ENCODE data around the gene MYBPH. TPM values are rescaled to one million over a fixed set of nuclear protein-coding genes. Genes with fewer than 3 reads are reported as not detected.

Gene MYBPH
- polyA plus RNA-seq, 3 donors = 0.08 to 0.34 TPM; not detected in 1

DNA sequence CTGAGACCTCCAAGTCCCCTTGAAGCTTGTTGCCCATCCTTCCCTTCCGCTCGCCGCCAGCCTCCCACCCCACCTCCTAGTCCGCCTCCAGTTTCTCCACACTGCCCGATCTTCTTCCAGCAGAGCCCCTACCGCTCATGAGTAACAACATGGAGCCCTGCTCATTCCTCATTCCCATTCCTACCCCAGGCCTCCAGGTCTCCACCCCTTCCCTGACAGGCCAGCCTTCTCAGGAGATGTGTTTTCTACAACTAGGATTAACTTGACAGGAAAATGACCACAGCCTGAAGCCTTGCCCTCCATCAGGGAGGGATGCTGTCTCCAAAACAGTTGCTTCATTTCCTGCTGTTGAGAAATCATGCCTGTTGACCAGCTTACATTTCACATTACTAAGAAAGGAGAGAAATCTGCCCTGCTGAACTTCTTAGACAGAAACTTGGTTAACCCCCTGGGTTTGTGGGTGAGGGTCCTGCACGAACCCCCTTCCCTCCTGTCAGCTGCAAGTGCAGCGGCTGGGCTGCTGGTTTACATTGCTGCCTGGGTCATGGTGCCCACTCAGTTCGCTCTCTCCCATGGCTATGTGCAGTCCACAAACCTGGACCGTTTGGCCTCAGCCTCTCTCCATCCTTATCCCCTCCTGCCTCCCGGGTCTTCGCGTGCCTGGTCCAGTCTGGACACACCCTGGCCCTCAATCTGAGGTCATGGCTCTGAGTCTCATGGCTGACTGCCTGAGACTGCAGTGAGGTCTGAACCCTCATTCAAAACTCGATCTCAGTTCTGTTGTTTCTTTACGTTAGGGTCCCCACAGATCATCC lies 27.0 kb upstream of the MYBPH start:
- 53 to 70% (median 55%) methylated on average over 15 of the region's 15 CpGs for WGBS, 3 donors

DNA sequence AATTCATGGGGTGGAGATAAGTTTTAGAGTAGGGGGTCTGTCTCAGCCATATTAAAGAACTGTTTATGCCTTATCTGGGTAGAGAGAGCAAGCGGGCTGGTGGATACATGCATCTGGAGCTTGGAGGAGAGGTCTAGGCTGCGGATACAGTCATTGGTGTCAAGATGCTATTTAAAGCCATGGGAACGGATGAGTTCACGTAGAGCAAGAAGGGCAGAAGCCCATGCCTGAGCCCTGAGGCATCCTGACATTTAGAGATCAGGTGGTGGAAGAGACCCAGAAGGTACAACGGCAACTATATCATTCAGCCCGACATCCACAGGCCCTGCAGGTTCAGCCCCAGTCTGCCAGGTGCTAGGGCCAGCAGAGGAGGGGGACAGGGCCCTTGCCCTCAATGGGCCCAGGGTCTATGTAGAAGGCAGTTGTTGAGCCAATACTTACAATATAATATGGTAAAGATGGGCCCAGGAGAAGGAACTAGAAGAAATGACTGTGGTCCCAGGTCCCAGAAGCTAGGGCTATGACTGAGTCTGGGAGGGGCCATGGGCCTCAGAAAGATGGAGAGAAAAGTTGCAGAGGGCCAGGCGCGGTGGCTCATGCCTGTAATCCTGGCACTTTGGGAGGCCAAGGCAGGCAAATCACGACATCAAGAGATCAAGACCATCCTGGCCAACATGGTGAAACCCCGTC lies 26.0 kb upstream of the MYBPH start:
- WGBS, 3 donors = 81 to 95% (median 87%) methylated on average over 10 of the region's 10 CpGs
- H3K27ac ChIP-seq (ENCODE audit: low read depth, low read length) = no peak overlapping the region

More for the DNA sequence above, 27.0 kb upstream of the MYBPH start:
- H3K27ac ChIP-seq (ENCODE audit: low read depth, low read length) = no peak overlapping the region

DNA sequence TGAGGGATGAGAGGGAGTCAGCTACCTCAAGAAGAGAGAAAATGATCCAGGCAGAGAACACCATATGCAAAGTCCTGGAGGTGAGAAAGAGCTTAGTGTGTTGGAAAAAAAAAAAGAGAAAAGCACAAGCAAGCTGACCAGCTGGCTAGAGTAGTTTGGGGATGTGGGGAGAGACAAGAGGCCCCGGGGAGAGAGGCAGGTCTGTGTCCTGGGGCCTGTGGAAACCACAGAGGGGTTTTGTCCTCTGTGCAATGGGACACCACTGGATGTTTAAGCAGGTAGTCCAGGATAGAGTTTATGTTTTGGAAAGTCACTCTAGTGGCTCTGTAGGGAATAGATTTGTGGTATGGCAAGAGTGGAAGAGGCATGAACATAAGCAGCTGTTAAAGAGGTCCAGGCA lies 25.3 kb upstream of the MYBPH start:
- H3K27ac ChIP-seq (ENCODE audit: low read depth, low read length) = peak overlapping the region; percentile 6
- WGBS, 3 donors = 53 to 73% (median 72%) methylated on average over 1 of the region's 1 CpG

DNA sequence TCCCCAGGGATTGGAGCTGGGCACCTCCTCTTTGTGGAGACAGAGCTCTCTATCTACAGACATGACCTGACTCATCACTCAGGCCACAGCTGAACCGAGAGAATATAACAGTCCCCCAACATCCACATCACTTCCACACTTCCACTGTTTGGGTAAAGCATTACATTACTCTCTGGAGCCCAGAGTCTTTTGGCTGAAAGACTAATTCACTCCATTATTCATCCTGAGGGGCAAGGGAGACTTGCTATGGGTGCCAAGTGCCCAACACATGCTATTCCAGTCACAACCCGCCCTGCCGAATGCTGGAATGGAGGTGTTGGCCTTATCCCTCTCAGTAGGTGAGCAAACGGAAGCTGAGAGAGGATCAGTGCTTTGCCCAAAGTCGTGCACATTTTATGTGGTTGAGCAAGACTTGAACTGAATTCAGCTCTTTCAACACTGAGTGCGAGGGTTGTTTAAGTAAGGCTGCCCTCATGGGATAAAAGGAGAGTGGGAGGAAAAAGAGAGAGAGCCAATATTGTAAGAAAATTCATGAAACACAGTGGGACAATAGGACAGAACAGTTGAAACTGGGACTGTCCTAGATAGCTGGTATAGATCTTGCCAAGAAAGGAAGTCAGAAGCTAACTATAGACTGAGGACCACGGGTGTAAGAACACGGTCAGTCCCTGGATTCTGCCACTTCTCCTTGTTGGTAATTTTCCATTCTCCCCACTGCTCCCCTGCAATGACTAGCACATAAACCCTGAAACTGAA lies 24.4 kb upstream of the MYBPH start:
- H3K27ac ChIP-seq (ENCODE audit: low read depth, low read length) = peak overlapping the region; percentile 22
- 26 to 56% (median 28%) methylated on average over 8 of the region's 8 CpGs for WGBS, 3 donors

DNA sequence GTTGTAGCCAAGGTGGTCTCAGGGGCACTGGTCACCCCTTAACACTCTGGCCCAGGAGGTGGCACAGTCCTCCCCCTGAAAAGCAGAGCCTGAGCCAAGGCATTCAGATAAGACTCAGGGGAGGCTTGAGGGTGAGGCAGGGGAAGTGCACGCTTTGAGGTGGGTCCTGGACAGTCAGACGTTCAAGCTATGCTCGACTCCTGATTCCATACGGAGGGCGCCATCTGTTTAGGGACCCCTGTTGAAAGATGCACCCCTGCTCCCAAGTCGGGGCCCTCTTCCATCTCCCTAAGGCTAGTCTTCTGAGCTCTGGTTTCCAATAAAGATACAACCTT lies 23.8 kb upstream of the MYBPH start:
- WGBS, 3 donors = 73 to 83% (median 79%) methylated on average over 6 of the region's 6 CpGs
- H3K27ac ChIP-seq (ENCODE audit: low read depth, low read length) = no peak overlapping the region

DNA sequence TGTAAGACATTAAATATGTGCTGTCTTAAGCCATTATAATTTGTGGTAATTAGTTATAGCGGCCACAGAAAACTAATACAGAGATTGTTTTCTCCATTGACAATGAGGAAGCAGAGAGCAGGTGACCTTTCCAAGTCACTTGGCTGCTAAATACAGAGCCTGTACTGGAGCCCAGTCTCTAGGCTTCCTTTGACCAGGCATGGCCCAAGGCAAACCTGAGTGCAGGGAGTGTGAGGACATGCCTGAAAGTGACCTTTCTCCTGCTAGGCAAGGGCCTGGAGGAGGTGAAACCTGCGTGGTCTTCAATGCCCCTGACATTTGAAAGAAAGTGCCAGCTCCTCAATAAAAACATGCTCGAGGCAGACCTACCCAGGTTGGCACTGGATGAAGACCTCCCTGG lies 23.4 kb upstream of the MYBPH start:
- WGBS, 3 donors = 77 to 88% (median 84%) methylated on average over 3 of the region's 3 CpGs
- no peak overlapping the region for H3K27ac ChIP-seq (ENCODE audit: low read depth, low read length)

DNA sequence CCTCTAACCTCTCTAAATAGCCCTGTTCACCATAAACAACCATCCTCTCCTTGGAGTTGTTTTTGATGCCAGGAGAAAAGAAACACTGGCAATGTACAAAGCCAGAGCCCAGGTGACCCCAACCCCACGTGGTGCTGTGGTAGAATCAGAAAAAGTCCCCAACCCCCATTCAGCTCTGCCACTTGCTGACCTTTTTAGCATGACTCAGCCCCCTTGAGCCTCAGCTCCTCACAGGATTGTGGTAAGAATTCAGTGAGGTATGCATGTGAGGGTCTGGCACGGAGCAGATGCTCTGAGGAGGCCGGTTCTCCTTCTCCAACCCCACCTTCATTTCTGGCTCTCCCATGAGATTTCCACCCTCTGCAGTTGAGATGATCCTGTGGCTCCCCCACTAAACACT lies 22.0 kb upstream of the MYBPH start:
- H3K27ac ChIP-seq (ENCODE audit: low read depth, low read length) = no peak overlapping the region
- 44 to 56% (median 50%) methylated on average over 3 of the region's 3 CpGs for WGBS, 3 donors

DNA sequence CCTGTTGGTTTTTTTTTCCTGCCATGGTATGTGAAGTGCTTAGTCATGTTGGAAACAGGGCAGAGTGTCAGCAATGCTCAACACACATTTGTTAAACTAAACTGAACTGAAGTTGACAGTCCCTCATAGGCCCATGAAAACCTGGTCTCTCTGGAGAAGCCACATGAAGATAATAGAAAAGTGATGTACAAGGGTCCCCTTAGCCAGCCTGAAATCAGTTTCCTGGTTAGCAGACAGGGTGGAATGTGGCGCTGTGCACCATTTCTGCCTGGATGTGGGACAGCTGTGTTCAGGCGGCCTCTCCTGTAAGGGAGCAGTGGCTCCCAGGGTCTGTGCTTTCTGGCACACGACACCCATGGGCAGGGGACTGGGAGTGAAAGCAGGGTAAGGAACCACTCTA lies 20.7 kb upstream of the MYBPH start:
- H3K27ac ChIP-seq (ENCODE audit: low read depth, low read length) = no peak overlapping the region
- 92 to 93% (median 92%) methylated on average over 3 of the region's 3 CpGs for WGBS, 3 donors

DNA sequence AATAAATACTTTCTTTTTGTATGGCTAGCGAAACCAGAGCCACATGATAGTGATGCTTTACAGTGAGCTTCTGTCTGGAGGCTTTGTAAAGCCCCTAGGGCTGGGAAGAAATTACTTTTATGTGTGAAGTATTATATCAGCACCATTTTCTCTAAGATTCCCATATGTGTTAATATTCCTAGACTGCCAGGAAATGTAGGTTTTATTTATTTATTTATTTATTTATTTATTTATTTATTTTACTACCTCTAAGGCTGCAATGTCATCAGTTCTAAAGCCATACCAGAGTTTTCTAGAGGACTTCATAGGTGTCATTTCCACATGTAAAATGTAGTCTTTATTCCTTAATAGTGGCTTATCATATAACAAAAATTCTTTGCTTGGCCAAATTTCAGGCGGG lies 15.3 kb upstream of the MYBPH start:
- WGBS, 3 donors = 93 to 98% (median 97%) methylated on average over 2 of the region's 2 CpGs

DNA sequence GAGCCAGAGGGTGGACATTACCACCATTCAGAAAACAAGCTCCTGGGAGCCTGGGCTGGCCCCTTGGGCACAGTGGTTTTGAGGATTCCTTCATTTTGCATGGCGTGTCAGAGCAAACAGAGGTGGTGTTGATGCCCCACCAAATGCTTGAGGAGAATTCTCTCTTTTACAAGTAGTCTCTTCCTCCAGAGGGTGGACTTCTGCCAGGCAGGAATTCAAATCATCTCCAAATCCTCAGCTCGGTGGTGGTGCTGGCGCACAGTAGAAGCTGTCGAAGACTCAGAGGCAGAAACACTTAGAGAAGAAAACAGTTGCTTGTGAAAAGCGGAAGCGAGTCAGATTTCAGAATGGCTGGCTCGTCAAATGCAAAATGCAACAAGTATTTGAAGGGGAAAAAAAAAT lies 14.3 kb upstream of the MYBPH start:
- WGBS, 3 donors = 61 to 77% (median 76%) methylated on average over 7 of the region's 7 CpGs
- no peak overlapping the region for H3K27ac ChIP-seq (ENCODE audit: low read depth, low read length)

More for the DNA sequence above, 15.3 kb upstream of the MYBPH start:
- no peak overlapping the region for H3K27ac ChIP-seq (ENCODE audit: low read depth, low read length)

DNA sequence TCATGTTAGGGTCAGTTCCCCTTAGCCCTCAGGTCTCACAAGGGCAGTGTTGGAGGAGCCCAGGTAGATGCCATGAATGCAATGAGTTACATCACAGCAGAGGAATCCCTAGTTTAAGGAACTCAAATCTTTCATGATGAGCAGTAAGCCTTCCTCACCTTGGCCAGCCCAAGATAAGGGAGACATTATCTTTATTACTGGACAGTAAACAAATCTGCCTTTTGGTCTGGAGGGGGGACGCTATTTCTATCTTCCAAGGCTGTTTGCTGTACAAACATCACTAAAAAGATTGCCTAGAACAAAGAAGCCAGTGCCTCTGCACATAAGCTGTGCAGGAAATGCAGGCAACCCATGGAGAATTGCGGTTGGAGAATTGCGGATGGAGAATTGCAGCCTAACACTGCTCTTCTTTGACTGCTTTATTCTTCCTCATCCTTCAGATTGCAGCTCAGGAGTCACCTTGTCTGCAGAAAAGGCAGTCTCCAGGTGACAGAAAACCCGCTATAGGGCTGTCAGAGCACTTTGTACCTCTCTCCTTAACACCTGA lies 13.1 kb upstream of the MYBPH start:
- 62 to 91% (median 88%) methylated on average over 4 of the region's 4 CpGs for WGBS, 3 donors
- no peak overlapping the region for H3K27ac ChIP-seq (ENCODE audit: low read depth, low read length)

DNA sequence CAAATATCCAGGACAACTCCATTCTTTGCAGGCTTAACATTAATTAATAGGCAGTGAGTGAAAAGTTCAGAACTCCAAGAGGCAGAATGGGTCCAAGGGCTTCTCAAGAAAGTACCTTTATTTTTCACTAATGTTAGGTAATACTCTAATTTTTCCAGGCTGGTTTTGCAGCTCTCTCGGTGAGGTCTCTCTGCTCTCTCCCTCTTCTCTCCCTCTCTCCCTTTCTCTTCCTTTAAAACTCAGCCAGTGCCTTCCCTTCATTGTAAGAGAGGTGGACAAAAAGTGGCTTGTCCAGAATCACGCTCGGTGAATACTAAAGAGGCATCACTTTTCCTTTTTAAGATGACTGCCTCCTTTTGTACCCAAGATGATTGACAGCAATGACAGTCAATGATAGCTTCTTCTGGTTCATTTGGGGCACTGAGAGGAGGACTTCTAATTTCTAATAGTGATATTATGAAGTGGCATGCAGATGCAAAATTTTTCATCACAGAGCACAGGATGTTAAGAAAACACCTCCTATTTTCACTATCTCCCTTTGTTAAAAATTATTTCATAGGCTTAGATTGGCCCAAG lies 12.2 kb upstream of the MYBPH start:
- WGBS, 3 donors = 79 to 90% (median 86%) methylated on average over 3 of the region's 3 CpGs
- H3K27ac ChIP-seq (ENCODE audit: low read depth, low read length) = no peak overlapping the region

DNA sequence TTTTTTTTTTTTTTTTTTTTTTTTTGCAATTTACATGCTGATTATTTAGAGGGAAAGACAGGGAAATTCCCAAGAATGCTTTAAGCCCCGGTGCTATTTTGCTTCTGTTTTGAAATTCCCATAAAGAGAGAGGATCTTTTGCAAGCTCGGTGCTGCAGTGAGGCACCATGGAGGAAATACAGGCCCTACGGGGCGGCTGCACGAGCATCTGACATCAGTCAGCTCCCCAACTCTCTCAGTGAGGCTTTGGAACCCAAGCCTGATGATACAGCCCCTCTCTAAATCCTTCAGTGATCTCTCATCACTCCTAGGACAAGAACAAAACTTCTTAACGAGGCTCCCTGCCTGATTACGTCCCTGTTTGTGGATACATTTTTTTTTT lies 11.7 kb upstream of the MYBPH start:
- H3K27ac ChIP-seq (ENCODE audit: low read depth, low read length) = no peak overlapping the region
- WGBS, 3 donors = 32 to 49% (median 38%) methylated on average over 7 of the region's 7 CpGs

DNA sequence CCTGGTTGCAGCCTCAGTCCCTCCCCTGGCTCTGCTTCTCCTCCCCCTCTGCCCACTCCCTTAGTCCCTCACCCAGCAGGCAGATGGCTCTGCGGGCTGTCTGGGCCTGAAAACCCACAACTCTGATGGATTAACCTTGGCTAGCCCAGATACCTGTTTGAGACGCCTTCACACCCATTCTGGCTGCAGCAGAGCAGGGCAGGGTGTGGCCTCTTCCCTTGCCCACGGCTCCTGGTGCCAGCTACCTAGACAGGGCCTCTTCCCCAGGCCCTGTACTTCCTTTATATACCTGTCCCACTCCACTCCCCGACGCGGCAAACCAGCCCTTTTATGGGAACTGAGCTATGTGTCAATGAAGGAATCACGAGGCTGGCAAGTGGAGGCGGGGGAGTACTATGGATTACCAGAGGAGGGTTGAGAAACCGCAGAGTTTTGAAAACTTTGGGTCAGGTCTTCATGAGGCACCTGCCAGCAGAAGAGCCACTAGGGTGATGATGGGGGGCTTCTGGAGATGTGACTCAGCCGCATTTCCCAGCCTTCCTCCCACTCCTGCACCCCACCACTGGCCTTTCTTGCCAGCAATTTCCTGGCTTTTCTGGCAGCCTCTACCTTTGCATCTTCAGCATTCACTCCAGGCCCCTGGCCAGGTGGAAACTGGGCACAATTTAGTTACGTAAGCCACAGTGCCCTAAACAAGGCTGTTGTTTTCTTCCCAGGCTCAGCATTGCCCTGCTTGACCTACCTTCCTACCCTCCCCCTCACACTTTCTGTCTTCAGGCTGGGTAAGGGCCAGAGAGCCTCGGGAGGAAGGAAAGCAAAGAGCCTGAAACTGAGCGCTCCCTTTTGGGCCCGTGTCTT lies 11.0 kb upstream of the MYBPH start, which contains the start of gene CHI3L1:
Gene CHI3L1 (minus strand): TSS at position 259 of the 858 bp plus-strand sequence. CDS start 81 bp downstream, at position 178.
- no peak within 1 kb of the TSS for H3K27ac ChIP-seq (ENCODE audit: low read depth, low read length)
- 26 to 42% (median 27%) methylated on average over 14 of the region's 14 CpGs for WGBS, 3 donors

DNA sequence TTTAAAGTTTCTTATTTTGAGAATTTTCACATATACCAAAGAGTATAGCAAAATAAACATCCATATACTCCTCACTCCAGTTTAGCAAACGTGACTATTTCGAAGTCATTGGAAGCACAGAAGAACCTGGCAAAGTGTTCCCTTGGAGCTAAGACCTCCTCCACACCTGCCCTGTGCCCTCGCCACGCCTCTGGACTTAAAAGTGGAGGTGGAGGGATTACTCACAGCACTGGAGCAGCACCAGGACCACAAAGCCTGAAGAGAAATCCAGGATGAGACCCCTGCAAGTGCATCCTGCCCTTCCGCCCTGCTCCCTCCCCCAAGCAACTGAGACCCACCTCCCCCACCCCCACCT lies 10.4 kb upstream of the MYBPH start:
- 80 to 91% (median 82%) methylated on average over 5 of the region's 5 CpGs for WGBS, 3 donors
- H3K27ac ChIP-seq (ENCODE audit: low read depth, low read length) = no peak overlapping the region

DNA sequence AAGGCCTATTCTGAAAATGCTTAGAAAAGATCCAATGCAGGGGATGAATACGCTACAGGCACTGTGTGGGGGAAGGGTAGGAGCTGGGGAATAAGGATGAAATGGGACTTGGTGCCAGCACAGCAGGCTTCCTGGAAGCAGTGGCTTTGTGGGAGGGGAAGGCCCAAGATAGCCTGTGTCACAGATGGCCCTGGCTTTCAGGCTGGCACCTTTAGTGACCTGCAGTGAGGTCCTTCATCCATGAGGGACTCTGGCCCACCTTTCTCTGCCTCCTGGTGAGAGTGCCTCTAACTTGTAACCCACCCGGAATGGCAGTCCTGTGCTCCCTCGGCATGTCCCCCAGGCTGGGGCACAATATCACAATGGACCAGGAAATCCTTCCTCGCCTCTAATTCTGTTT lies 10.0 kb upstream of the MYBPH start:
- no peak overlapping the region for H3K27ac ChIP-seq (ENCODE audit: low read depth, low read length)

DNA sequence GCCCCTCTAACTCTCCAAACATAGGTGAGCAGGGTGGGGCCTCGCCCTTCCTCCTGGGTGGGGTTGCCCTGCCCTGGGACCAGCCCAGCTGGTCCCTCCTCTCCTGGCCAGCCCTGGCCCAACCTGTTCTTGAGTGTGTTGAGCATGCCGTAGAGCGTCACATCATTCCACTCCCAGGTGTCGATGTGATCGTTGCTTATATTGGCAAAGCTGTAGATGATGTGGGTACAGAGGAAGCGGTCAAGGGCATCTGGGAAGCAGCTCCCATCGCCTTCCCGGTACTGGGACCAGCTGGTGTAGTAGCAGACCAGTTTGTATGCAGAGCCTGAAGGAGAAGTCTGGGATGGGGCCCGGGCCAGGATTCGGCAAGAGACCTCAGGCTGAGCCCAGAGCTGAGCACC lies 9.4 kb upstream of the MYBPH start:
- 93% methylated on average over 10 of the region's 10 CpGs for WGBS, 3 donors
- H3K27ac ChIP-seq (ENCODE audit: low read depth, low read length) = no peak overlapping the region

More for the DNA sequence above, 10.0 kb upstream of the MYBPH start:
- 84 to 92% (median 87%) methylated on average over 4 of the region's 4 CpGs for WGBS, 3 donors

DNA sequence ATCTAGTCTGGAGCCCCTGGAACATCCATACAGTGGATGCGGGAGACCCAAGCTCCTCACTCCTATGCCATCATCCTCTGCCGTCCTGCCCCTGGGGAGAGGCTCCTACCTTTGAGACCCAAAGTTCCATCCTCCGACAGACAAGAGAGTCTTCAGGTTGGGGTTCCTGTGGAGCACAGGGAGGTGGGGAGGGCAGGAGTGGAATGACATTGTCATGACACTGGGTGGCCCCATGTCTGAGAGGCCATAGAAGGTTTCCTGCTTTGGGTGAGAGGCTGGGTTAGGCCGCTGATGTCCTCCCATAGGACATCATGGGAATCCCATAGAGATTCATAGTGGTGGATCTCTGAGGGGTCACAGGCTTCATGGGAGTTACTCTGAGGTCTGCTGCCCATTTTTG lies 8.8 kb upstream of the MYBPH start:
- WGBS, 3 donors = 70 to 97% (median 83%) methylated on average over 4 of the region's 4 CpGs
- no peak overlapping the region for H3K27ac ChIP-seq (ENCODE audit: low read depth, low read length)
